IPS DF 6.9 (cell line): ENCODE results near the gene TAF10.

ENCODE experiments used
- DNase-seq: peaks from one replicate; pipeline ENCODE4 v3.0.0-alpha.2; 2013; ENCODE audit warnings: low read depth, low spot score
- H3K27ac ChIP-seq: one replicate; pipeline ENCODE4 v1.5.1; 2013; ENCODE audit warnings: low read length, control low read depth
- H3K27me3 ChIP-seq: 2 replicates; pipeline ENCODE4 v1.6.1; 2013; ENCODE audit warnings: mild to moderate bottlenecking, low read length; ENCODE audit not compliant: control insufficient read depth, insufficient read depth
- H3K36me3 ChIP-seq: 2 replicates; pipeline ENCODE4 v1.6.1; 2013; ENCODE audit warnings: low read length; ENCODE audit not compliant: control insufficient read depth, insufficient read depth
- H3K4me1 ChIP-seq: 2 replicates; pipeline ENCODE4 v1.6.1; 2013; ENCODE audit warnings: low read length; ENCODE audit not compliant: control insufficient read depth, insufficient read depth
- H3K4me3 ChIP-seq: 2 replicates; pipeline ENCODE4 v1.5.1; 2013; ENCODE audit warnings: mild to moderate bottlenecking, low read length
- H3K9me3 ChIP-seq: 2 replicates; pipeline ENCODE4 v1.6.1; 2013; ENCODE audit warnings: low read length, inconsistent platforms; ENCODE audit not compliant: control insufficient read depth, insufficient read depth
- WGBS: extraction: QIAGEN DNeasy Blood & Tissue Kit; methylation state at CpG from one replicate; pipeline ENCODE4 v1.1.7; 2013; ENCODE audit warnings: mixed read lengths, missing lambda C conversion rate; ENCODE audit not compliant: insufficient read length, insufficient coverage; 5-methylcytosine and 5-hydroxymethylcytosine counted together

Gene TAF10

GRCh38 chr11:6599881-6600390, 12.1 kb downstream of the TAF10 start:
- DNase-seq: no peak
- Histone ChIP-seq H3K4me1 (no peaks in the 10 kb centered on the region), H3K9me3 (no peaks in the 10 kb centered on the region), H3K27me3 (no peaks in the 10 kb centered on the region), H3K36me3 (peaks cover 11% of the 10 kb centered on the region; the same call in 1 of the 2 replicates), H3K27ac (no peak overlapping the region), H3K4me3 (no peak overlapping the region)
- no CpG with 5 or more reads among the region's 2 CpGs for WGBS

- Histone ChIP-seq H3K4me1 (no peaks in the 10 kb centered on the region), H3K9me3 (no peaks in the 10 kb centered on the region), H3K4me3 (no peak overlapping the region), H3K36me3 (peaks cover 11% of the 10 kb centered on the region; the same call in 1 of the 2 replicates), H3K27ac (no peak overlapping the region), H3K27me3 (no peaks in the 10 kb centered on the region)
- no peak for DNase-seq
- WGBS: no CpG with 5 or more reads among the region's 1 CpG
Observed at GRCh38 chr11:6599449-6599848, 12.6 kb downstream of the TAF10 start.

- Histone ChIP-seq H3K27me3 (no peaks in the 10 kb centered on the region), H3K4me3 (no peak overlapping the region), H3K27ac (no peak overlapping the region), H3K9me3 (no peaks in the 10 kb centered on the region), H3K36me3 (peaks cover 11% of the 10 kb centered on the region; the same call in 1 of the 2 replicates), H3K4me1 (no peaks in the 10 kb centered on the region)
- no CpG with 5 or more reads among the region's 3 CpGs for WGBS
- no peak for DNase-seq
Observed at GRCh38 chr11:6598555-6598954, 13.5 kb downstream of the TAF10 start.

- no peaks in the 10 kb centered on the region for H3K27me3 ChIP-seq
- peaks cover 1% of the 10 kb centered on the region; the same call in 1 of the 2 replicates for H3K9me3 ChIP-seq
- no peak overlapping the region for H3K4me3 ChIP-seq
- H3K27ac ChIP-seq: no peak overlapping the region
- H3K36me3 ChIP-seq: peaks cover 11% of the 10 kb centered on the region; the same call in 1 of the 2 replicates
- DNase-seq: no peak
- WGBS: 100% methylated on average over 1 of the region's 5 CpGs
- H3K4me1 ChIP-seq: no peaks in the 10 kb centered on the region
Observed at GRCh38 chr11:6596239-6596877, 15.7 kb downstream of the TAF10 start.

GRCh38 chr11:6594142-6594768, 17.8 kb downstream of the TAF10 start:
- Histone ChIP-seq H3K27me3 (no peaks in the 10 kb centered on the region), H3K4me1 (no peaks in the 10 kb centered on the region), H3K36me3 (no peaks in the 10 kb centered on the region), H3K9me3 (peaks cover 1% of the 10 kb centered on the region; the same call in 1 of the 2 replicates), H3K4me3 (no peak overlapping the region), H3K27ac (no peak overlapping the region)
- DNase-seq: no peak
- WGBS: no CpG with 5 or more reads among the region's 3 CpGs

- Histone ChIP-seq H3K4me1 (no peaks in the 10 kb centered on the region), H3K36me3 (no peaks in the 10 kb centered on the region), H3K4me3 (no peak overlapping the region), H3K27ac (no peak overlapping the region), H3K9me3 (no peaks in the 10 kb centered on the region), H3K27me3 (no peaks in the 10 kb centered on the region)
- no CpG with 5 or more reads among the region's 1 CpG for WGBS
- DNase-seq: no peak
Observed at GRCh38 chr11:6588018-6588417, 24.0 kb downstream of the TAF10 start.

- Histone ChIP-seq H3K4me1 (no peaks in the 10 kb centered on the region), H3K9me3 (no peaks in the 10 kb centered on the region), H3K27ac (no peak overlapping the region), H3K4me3 (no peak overlapping the region), H3K27me3 (no peaks in the 10 kb centered on the region), H3K36me3 (no peaks in the 10 kb centered on the region)
- no peak for DNase-seq
- WGBS: no CpG with 5 or more reads among the region's 11 CpGs
Observed at GRCh38 chr11:6587360-6587953, 24.6 kb downstream of the TAF10 start.

GRCh38 chr11:6586434-6587359, 25.3 kb downstream of the TAF10 start:
- no peak for DNase-seq
- Histone ChIP-seq H3K4me1 (no peaks in the 10 kb centered on the region), H3K9me3 (no peaks in the 10 kb centered on the region), H3K27ac (no peak overlapping the region), H3K4me3 (no peak overlapping the region), H3K36me3 (no peaks in the 10 kb centered on the region), H3K27me3 (no peaks in the 10 kb centered on the region)
- WGBS: no CpG with 5 or more reads among the region's 25 CpGs

- no peaks in the 10 kb centered on the region for H3K36me3 ChIP-seq
- no peak overlapping the region for H3K4me3 ChIP-seq
- no peaks in the 10 kb centered on the region for H3K9me3 ChIP-seq
- no peaks in the 10 kb centered on the region for H3K27me3 ChIP-seq
- WGBS: no CpG with 5 or more reads among the region's 4 CpGs
- H3K27ac ChIP-seq: no peak overlapping the region
- no peaks in the 10 kb centered on the region for H3K4me1 ChIP-seq
- DNase-seq: no peak
Observed at GRCh38 chr11:6584528-6584927, 27.5 kb downstream of the TAF10 start.

- Histone ChIP-seq H3K4me3 (no peak overlapping the region), H3K36me3 (no peaks in the 10 kb centered on the region), H3K4me1 (no peaks in the 10 kb centered on the region), H3K27ac (no peak overlapping the region), H3K27me3 (no peaks in the 10 kb centered on the region), H3K9me3 (no peaks in the 10 kb centered on the region)
- no peak for DNase-seq
- WGBS: no CpG with 5 or more reads among the region's 1 CpG
Observed at GRCh38 chr11:6583584-6583983, 28.4 kb downstream of the TAF10 start.
